Measurements from ENCODE around the gene AFTPH.

GRCh38 chr2:64574871-64575270 is 50.7 kb downstream of the AFTPH start:
- TF ChIP-seq CTCF (conservative IDR thresholded peaks at IDR 0.05) (no peak), EZH2 (IDR thresholded peaks at IDR 0.05; ENCODE audit: low read depth) (no peak)
